HG03097 (cell line): Measurements from ENCODE around the gene BPGM.

Experiments
- ATAC-seq: cut with Tn5 transposase; IDR thresholded peaks from one replicate; pipeline ENCODE4 v1.9.1; 2021; ENCODE audit not compliant: unreplicated experiment, low FRiP score

BPGM gene

DNA sequence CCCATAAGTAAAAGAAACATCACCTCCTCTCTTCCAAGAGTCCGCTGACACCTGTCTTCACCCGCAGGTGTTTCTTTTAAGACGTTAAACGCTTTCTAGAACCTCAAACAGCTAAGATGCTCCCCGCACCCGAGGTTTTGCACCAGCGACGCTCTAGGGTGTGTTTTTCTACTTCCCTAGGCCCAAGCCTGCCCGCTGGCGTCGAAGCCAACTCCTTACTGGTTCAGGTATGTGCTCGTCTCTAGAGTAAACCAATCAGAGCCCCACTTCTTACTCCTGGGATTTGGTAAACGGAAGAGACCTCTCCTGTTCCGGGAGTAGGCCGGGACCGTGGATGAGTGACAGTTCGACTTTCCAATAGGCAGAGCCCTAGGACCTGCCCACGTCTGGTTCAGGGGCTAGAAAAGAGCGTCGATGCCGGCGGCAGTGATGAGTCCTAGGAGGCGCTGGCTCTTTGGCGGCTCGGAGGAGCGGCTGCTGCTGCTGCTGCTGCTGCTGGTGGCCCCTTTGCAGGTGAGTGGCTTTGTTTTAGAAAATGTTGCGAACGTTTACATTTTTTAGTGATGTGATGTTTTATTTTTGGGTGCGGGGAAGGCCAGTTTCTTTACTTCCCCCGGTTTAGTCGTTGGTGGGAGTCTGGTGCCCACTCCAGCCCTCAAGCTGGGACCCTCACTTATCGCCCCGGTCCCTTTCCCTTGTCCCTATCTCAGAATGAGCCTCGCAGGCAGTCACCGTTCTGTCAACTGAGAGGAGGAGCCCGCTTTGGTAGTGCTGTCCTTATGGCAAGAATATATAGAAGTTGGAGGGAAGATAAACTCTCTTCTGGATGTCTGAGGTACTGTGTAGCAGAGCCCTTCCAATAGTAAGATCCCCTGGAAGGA, at the start of gene BPGM:
TSS of gene BPGM (plus strand) at position 429 of the 881 bp plus-strand sequence. CDS start 14,655 bp downstream, outside the sequence.
- ATAC-seq, result peak; percentile 98

DNA sequence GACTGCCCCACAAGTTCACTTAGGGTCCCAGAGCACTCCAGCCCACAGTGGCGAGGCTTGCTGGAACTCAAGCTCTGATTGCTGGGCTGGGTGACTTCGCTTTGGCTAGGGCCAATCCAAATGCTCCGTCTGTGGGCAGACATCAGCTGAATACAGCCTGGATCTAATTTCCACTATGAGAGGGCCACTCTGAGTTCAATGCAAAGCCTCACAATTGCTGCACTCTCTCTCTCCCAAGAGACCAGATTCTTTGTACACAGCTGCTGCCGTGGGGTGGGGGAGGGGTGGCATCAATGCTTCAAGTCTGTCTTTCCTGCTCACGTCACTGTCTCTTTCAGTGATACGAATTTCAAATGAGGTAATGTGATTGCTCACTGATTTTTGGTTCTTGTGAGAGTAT, 47.3 kb upstream of the BPGM start:
- ATAC-seq, result no peak

DNA sequence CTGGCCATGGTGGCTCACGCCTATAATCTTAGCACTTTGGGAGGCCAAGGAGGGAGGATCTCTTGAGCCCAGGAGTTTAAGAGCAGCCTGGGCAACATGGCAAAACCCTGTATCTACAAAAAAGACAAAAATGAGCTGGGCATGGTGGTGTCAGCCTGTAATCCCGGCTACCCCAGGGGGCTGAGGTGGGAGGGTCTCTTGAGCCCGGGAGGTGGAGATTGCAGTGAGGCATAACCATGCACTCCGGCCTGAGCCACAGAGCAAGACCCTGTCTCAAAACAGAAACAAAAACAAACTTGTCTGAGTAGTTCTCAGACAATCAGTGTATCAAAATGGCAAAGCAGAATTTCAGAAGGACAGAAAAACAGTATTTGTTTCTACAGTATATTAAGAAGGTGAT, 45.2 kb upstream of the BPGM start:
- ATAC-seq, result no peak

DNA sequence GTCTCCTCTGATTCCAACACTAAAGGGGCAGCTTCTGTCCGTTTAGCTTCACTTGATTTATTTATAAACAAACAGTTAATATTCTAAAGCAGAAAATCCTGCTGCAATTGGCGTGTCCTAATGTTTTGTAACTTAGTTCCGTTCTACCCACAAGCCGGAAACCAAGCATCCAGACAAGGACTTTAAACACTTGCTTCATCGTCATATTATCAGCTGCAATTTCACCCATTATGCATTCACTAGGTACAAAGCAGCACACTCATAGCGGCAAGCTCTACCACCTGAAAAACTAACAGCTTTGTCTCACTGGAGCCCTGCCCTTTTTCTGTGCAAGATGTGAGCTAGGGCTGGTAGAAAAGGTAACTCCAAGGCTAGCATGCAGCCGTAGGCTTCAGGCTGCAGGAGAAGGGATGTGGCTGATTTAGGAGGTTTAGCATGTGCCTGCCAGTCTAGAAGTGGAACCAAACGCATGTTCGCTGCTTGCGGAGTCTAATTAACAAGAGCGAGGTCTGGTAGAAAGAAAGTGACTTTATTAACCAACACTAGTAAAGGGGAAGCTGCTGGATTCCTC, 43.7 kb upstream of the BPGM start:
- no peak for ATAC-seq

DNA sequence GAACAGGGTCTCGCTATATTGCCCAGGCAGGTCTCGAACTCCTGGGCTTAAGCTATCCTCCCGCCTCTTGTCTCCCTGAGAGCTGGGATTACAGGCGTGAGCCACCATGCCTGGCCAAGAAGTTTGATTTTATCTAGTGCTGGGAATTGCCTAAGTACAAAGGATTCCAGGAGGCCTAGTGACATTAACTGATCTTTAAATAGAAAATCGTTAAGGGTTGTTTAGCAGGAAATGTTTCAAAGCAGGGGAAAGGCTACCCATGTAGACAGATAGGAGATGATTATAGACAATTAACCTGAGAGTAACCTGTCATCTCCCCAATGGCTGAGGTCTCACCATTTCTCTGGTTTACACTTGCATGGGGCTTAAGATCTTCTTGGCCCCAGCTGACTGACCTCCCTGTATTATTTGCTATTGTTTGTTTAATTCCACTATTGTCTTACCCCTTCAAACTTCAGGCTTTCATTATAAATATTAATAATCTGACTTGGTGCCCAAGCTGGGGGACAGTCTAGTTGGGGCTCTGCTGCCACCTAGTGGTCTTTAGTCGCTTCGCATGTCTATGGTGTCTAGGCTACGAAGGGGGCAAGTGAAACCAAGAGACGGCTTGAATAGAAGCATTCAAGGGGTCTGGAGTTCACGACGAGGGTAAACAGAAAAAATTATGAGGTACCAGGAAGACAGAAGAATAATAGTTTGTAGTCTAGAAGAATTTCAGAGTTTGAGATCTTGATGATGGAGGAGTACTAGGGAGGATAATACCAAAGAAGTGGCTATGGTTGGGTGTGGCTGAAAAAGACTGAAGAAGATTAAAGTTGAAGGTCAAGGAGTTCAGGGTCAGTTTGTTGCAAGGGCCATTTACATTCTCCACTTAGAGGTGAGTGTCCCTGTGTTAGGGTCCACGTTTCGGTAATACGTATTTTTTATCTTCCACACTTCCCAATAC, 40.4 kb upstream of the BPGM start:
- no peak for ATAC-seq

DNA sequence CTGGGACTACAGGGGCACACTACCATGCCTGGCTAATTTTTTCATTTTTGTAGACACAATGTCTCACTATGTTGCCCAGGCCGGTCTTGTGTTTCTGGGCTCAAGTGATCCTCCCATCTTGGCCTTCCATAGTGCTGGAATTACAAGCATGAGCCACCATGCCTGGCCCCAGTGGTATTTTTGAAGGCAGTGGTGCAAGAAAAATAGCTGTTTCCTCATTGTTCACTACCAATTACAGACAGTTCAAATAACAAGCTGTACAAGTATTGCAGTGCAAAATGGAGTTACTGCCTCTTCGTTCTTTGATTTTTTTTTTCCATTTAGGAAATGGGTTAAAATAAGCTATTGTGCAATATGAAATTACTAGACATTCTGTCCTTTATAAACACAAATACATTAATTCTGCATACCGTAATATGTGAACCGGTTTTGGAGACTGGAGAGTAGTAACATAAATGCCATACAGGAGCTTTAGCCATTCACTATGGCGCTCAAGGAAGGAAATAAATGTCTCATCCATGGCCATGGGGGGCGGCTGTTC, 35.0 kb upstream of the BPGM start:
- ATAC-seq, result no peak

DNA sequence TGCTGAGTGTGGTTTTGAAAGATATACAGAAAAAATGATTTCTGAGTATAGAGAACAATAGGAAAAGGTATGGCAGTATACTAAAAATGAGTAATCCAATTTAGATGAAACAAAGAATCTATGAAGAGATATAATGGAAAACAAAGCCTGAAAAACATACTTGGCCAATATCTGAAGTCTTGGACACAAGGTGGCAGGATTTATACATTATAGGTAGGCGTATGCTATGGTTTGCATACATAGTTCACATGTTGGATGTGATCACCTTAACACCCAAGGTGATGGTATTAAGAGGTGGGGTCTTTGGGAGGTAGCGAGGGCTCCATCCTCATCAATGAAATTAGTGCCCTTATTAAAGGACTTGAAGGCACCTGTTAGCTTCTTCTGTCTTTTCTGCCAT, 34.5 kb upstream of the BPGM start:
- no peak for ATAC-seq

DNA sequence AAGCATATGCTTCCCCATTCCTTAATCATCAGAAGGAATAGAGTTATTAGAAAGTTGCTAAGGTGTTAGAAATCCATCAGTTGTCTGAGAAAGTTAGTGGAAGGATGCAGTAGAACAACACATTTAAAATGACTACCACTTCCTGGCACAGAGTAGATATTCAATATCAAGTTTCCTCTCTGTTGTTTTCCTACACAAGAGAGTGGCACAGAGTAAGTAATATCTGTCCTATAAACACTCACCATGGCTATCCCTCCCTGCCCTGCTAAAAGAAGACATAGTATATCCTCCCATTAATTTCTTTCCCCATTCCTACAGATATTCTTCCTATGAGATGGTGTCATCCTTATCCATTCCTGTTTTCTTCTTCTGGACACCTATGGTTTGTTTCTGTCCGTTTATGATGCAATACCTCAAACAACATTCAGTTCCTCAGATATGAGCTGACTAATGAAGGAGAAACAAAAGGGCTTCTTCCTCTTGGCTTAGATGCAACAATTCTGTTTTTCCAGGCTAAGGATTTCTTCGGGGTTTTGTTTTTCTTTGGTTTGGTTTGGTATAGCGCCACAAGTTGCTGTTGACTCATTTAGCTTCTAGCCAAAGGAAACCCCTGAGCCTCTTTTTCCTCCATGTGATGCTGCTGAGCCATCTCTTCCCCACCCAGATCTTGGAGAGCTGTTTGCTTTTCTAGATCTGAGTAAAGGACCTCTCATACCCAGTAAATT, 32.9 kb upstream of the BPGM start:
- ATAC-seq, result no peak

DNA sequence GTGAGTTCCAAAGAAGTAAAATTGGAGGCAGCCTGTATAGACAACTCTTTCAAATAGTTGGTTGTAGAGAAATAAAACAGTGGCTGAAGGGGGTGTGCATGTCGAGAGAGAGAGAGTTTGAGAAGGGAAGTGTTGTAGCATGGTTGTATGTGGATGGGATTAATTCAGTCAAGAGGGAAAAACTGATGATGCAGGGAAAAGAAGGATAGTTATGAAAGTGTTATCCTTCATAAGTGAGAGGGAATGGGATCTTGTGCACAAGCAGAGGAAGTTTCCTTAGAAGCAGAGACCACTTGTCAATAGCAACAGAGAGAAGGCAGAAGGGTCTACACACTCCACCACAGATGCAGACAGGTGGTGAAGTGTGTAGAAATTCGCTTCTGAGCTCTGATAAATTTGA, 30.0 kb upstream of the BPGM start:
- no peak for ATAC-seq

DNA sequence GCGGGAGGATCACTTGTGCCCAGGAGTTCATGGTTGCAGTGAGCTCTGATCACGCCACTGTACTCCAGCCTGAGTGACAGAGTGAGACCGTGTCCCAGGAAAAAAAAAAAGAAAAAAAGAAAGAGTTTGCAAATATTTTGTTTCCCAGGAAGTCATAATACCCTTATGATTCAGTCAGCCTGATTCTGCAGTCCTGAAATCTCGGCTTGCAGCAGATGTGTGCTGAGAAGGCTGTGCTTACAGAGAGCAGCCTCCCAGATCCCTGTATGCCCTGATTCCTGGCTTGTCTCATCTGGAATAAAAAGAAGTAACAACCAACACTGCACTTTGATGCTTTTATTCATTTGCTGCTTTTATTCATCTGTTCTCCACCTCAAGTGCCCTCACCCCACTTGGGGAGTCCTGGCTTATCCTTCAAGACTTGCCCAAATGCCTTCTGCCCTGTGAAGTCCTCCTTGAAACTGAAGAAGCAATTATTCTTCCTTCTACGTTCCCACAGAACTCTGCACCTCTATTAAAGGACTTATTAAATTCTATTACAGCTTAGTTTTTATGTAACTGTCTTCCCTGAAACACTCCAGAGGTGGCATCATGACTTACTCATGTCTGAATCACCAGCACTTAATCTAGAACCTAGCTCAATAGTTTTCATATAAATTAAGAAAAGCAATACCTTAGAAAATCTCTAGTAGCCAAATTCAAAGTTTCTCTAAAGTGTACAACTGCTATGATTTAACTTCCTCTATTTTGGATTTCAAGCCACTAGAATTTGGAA, 27.7 kb upstream of the BPGM start:
- no peak for ATAC-seq

DNA sequence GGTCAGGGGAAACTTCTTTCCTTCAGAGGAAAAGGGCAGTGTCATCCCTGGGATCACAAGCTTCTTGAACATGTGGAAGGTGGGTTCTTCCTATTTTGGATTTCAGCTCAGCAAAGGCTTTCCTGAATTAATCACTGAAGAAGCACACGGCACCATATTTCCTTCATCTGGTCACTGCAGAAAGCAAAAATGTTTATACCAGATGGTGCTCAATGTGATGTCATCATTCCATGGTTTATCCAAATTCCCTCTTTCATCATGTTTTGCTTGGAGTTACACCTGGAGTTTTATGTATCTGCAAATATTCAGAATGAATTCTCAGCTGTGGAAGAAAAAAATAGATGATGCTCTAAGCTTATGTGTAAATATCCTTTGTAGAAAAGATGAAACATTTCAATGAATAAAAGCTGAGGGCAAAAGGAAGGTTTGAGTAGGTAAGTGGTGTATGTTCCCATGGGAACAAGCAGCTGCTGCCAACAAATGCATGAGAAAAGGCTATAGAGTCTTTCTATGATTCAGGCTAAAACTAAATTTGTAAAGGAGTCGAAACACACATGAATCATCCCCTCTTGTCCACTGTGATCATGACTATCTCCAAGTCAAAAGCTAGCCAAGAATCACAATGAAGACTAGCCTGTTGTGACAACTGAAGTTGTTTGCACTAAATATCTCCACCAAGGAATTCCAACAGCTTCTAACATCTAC, 26.9 kb upstream of the BPGM start:
- no peak for ATAC-seq

DNA sequence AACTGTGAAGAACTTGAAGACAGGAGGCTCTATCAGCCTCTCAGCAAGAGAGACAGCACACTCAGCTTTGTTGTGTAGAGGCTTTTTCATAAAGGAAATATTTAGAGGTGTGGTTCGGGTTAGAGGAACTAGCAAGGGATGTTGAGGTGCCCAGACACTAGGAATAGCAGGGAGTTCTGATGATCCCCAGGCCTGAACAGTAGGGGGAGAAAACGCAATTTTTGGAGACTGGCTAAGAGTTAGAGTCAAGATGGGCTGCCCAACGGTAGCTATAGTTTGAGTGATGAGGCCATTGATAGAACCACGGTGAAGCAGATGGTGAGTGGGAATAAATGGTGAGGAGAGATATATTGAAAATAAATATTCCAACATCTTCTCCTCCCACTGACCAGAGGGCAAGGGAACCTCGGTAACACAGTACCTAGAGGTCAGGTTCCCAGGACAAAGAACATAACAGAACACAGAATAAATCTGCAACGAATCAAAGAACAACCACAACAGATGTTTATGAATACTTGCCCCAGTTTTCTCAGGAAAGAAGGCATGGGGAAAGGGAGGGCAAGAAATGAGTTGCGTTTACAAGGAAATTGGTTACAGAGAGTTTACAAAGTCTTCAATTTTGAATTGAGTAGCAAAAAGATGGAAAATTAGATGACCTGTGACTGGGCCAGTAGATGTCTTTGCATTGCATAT, 24.2 kb upstream of the BPGM start:
- no peak for ATAC-seq

DNA sequence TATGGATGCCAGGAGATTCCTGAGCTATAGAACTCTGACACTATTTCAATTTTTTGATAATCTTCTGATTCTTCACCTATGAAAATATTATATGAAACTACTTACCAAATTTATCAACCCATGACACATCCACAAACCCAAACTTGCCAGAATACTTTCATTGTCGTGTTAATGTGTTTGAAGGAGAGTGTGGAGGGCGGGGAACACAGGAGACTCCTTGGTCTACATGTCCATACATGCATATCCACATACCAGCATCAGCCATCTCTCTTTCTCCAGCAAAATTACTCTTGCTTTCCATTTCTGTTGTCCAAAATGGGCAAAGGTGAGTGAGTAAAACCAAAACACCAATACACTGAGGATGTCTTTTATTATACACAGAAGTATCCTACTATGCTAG, 23.5 kb upstream of the BPGM start:
- no peak for ATAC-seq

DNA sequence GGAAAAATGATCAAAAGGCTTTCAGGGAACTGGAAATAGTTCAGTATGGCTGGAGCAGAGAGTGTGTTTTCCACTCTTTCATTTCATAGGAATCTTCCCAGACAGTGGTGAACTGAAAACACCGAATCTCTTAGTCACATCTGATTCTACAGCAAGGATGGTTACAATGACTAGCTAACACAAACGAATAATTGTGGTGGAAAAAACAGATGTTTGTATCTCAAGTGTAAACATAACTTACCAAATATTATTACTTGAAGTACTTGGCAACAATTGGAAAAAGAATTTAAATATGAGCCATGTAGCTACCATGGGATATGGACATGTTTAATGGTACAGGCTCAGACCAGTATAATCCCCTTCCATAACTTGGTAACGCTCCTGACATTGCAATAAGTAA, 21.1 kb upstream of the BPGM start:
- ATAC-seq, result no peak

DNA sequence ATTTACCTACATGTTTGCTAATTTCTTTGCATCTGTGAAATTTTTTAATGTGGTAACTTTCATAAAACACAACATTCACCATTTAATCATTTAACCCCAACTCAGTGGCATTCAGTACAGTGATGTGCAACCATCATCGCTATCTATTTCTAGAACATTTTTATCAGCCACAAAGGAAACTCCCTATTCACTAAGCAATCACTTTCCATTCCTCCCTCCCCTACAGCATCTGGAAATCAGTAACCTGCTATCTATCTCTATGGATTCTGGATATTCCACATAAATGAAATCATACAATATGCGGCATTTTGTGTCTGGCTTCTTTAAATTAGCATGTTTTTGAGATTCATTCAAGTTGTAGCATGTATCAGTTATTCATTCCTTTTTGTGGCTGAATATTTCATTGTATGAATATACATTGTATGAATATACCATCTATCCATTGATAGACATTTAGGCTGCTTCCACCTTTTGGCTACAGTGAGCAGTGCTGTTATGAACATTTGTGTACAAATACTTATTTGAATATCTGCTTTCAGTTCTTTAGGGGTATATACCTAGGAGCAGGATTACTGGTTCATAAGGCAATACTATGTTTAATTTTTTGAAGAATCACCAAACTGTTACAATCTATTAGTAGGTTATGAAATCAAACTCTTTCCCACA, 19.4 kb upstream of the BPGM start:
- ATAC-seq, result no peak

DNA sequence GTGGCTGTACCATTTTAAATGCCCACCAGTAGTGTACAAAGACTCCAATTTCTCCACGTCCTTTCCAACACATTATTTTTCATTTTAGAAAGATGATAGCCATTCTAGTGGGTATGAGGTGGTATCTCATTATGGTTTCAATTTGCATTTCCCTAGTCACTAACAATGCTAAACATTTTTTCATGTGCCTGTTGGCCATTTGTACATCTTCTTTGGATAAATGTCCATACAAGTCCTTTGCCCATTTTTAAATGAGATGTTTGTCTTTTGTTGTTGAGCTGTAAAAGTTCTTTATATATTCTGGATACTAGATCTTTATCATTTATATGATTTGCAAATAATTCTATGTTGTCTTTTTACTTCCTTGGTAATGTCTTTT, 18.9 kb upstream of the BPGM start:
- ATAC-seq, result no peak

DNA sequence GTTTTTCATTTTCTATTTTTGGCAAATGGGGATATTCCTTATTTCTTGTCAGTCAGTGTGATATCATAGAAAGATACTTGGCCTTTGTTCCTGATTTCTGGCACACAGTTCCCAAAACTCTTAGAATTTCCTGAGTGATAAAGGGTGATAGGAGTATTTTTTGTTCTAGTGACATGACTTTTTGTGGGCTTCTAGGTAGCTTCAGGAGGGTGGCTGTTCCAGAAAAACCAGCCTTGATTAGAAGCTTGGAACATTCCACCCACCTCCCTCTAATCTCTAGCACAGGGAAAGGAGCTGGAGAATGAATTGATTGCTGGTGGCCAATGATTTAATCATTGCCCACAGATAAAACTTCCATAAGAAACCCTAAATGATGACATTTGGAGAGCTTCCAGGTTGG, 17.2 kb upstream of the BPGM start:
- no peak for ATAC-seq

DNA sequence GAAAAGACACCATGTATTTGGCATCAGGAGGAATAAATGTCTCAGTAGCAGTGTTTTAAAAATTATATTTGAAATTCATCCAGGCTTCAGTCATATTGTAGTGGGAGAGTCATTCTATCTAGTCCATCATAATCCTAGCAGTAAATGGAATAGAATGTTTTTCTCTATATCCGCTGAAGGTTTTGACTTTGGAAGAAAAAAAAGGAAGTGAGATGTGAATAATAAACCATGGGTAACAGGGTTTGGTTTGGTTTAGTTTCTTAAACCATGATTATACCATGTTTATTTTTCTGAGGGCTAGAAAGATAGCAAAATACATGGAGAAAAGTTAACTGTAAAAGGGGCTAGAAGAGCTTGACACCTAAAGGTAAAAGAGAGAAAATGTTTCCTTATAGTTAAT, 16.4 kb upstream of the BPGM start:
- ATAC-seq, result no peak
